ENCODE data around the gene MAP4.

- TF ChIP-seq CTCF (IDR thresholded peaks at IDR 0.05; ENCODE audit: insufficient read depth, low read depth, low read length) (no peak), EZH2 (IDR thresholded peaks at IDR 0.05; ENCODE audit: insufficient read depth, low read length) (no peak)
Observed at GRCh38 chr3:47874438-47874837, 141.8 kb downstream of the MAP4 start.

Data from astrocyte (in vitro differentiated cells and primary cell).